ENCODE results near the gene NOL3. TPM values are rescaled to one million over a fixed set of nuclear protein-coding genes. Genes with fewer than 3 reads are reported as not detected.

Gene NOL3
- total and polyA plus RNA-seq, 9 of the 15 experiments (the other 6 are each of a cell fraction or from before 2014, with no cell fraction given), result 0.45 to 14.0 (median 5.4) TPM

- TF ChIP-seq ZFP91 (CRISPR knock-in tag; IDR thresholded peaks at IDR 0.05) (no peak), MBD1 (CRISPR knock-in tag; IDR thresholded peaks at IDR 0.05) (no peak), WHSC1 (IDR thresholded peaks at IDR 0.05; ENCODE audit: low read length) (no peak), RUNX1 (IDR thresholded peaks at IDR 0.05; ENCODE audit: low read depth) (no peak), ZC3H4 (CRISPR knock-in tag; IDR thresholded peaks at IDR 0.05; ENCODE audit: borderline replicate concordance) (no peak), ZNF280A (IDR thresholded peaks at IDR 0.05; ENCODE audit: low read depth, partially characterized antibody) (no peak), U2AF1 (optimal IDR thresholded peaks at IDR 0.05; ENCODE audit: low read depth, low read length) (no peak), CBX5 (IDR thresholded peaks at IDR 0.05; ENCODE audit: borderline replicate concordance, low read depth) (0 out of 2 replicates have a peak, but pooled peaks have one; percentile 39), ZNF24 (IDR thresholded peaks at IDR 0.05) (peak; percentile 65; the same call in 1 of the 2 replicates), ZNF830 (CRISPR knock-in tag; IDR thresholded peaks at IDR 0.05) (no peak), ATF3 (IDR thresholded peaks at IDR 0.05) (no peak), ATF3 (CRISPR knock-in tag; conservative IDR thresholded peaks at IDR 0.05) (peak; percentile 84), ARID2 (IDR thresholded peaks at IDR 0.05) (peak; percentile 97), RFX7 (CRISPR knock-in tag; IDR thresholded peaks at IDR 0.05) (no peak), E2F6 (IDR thresholded peaks at IDR 0.05; ENCODE audit: borderline replicate concordance in 1 of 2, extremely low read depth in 1 of 2, insufficient read depth in 1 of 2, insufficient read length in 1 of 2, low read depth in 1 of 2, low read length in 1 of 2, poor library complexity in 1 of 2, severe bottlenecking in 1 of 2) (peak; percentile 16 to 18), SNRNP70 (optimal IDR thresholded peaks at IDR 0.05; ENCODE audit: low read depth, low read length) (no peak), PHF21A (IDR thresholded peaks at IDR 0.05; ENCODE audit: borderline replicate concordance, low read depth) (no peak), ZNF431 (CRISPR knock-in tag; IDR thresholded peaks at IDR 0.05) (peak; percentile 71; the same call in 1 of the 2 replicates), TAF9B (IDR thresholded peaks at IDR 0.05; ENCODE audit: partially characterized antibody) (no peak), ZNF253 (CRISPR knock-in tag; conservative IDR thresholded peaks at IDR 0.05) (no peak), JUND (IDR thresholded peaks at IDR 0.05; ENCODE audit: borderline replicate concordance, low read depth, low read length) (peak; percentile 52), JUND (tag; IDR thresholded peaks at IDR 0.05; ENCODE audit: borderline replicate concordance, low read depth, low read length) (no peak; the same call in 2 of the 3 replicates)
These were observed 14.8 kb downstream of the NOL3 start (continued) for GRCh38 chr16:67184995-67185650.
